Stomach smooth muscle (tissue), 2 donors: Measurements from ENCODE around the gene TVP23C.
"Not testable (repeated sequence)": the region's sequence is repeated elsewhere in the genome, so short reads cannot be mapped to it uniquely, and the experiment has no call there.

Experiments
- H3K27ac ChIP-seq: one replicate; pipeline ENCODE4 v1.7.0; 2013; ENCODE audit warnings: mild to moderate bottlenecking, low read length, inconsistent platforms
- H3K27me3 ChIP-seq, 2 donors: one replicate each; pipeline ENCODE4 v1.7.0; 2013; ENCODE audit warnings: low read length in 2 of 2; ENCODE audit not compliant: insufficient read depth in 2 of 2, control insufficient read depth in 1 of 2
- H3K36me3 ChIP-seq, 2 donors: one replicate each; pipeline ENCODE4 v1.7.0; 2013; ENCODE audit warnings: low read length in 2 of 2; ENCODE audit not compliant: control insufficient read depth in 2 of 2, insufficient read depth in 2 of 2
- H3K4me1 ChIP-seq: one replicate; pipeline ENCODE4 v1.7.0; 2013; ENCODE audit warnings: low read length; ENCODE audit not compliant: control insufficient read depth, insufficient read depth
- H3K4me3 ChIP-seq, 2 donors: one replicate each; pipeline ENCODE4 v1.7.0; 2013; ENCODE audit warnings: low read length in 2 of 2
- H3K9ac ChIP-seq, 2 donors: one replicate each; pipeline ENCODE4 v1.7.0; 2013; ENCODE audit warnings: low read length in 2 of 2, mild to moderate bottlenecking in 1 of 2
- H3K9me3 ChIP-seq, 2 donors: one replicate each; pipeline ENCODE4 v1.7.0; 2013; ENCODE audit warnings: low read length in 2 of 2; ENCODE audit not compliant: control insufficient read depth in 2 of 2
- donor health status: healthy.
- donor health status: Pancreatic carcinoma.

Gene TVP23C

GRCh38 chr17:15507896-15508295 lies 55.4 kb downstream of the TVP23C start:
- Histone ChIP-seq H3K27ac (no peak overlapping the region), H3K9me3 (no peaks in the 10 kb centered on the region), H3K4me1 (peaks cover 9% of the 10 kb centered on the region), H3K4me3 (no peak overlapping the region), H3K36me3 (peaks cover 0 to 2% of the 10 kb centered on the region in 2 donors), H3K9ac (no peak overlapping the region), H3K27me3 (no peaks in the 10 kb centered on the region)

DNA sequence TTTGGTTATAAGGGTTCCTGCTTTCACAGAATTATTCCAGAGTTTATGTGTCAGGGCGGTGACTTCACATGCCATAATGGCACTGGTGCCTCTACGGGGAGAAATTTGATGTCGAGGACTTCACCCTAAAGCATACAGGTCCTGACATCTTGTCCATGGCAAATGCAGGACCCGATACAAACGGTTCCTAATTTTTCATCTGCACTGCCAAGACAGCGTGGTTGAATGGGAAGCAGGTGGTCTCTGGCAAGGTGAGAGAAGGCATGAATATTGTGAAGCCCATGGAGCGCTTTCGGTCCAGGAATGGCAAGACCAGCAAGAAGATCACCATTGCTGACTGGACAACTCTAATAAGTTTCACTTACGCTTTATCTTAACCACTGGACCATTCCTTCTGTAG lies 56.3 kb downstream of the TVP23C start:
- Histone ChIP-seq H3K9me3 (no peaks in the 10 kb centered on the region), H3K9ac (no peak overlapping the region), H3K4me3 (no peak overlapping the region), H3K27me3 (no peaks in the 10 kb centered on the region), H3K27ac (no peak overlapping the region), H3K4me1 (peaks cover 12% of the 10 kb centered on the region), H3K36me3 (peaks cover 0 to 2% of the 10 kb centered on the region in 2 donors)

DNA sequence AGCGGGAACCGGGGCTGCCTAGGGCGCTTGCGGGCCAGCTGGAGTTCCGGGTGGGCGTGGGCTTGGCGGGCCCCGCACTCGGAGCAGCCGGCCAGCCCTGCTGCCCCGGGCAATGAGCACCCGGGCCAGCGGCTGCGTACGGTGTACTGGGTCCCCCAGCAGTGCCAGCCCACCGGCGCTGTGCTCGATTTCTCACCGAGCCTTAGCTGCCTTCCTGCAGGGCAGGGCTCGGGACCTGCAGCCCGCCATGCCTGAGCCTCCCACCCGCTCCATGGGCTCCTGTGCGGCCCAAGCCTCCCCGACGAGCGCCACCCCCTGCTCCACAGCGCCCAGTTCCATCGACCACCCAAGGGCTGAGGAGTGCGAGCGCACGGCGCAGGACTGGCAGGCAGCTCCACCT lies 57.6 kb downstream of the TVP23C start:
- not testable (repeated sequence) for H3K27ac ChIP-seq, H3K36me3 ChIP-seq, H3K9me3 ChIP-seq, H3K9ac ChIP-seq, H3K4me3 ChIP-seq, H3K27me3 ChIP-seq
- H3K4me1 ChIP-seq, result peaks cover 16% of the 10 kb centered on the region

GRCh38 chr17:15503731-15504130 lies 59.6 kb downstream of the TVP23C start:
- no peak overlapping the region for H3K27ac ChIP-seq
- no peaks in the 10 kb centered on the region for H3K36me3 ChIP-seq
- H3K4me1 ChIP-seq, result peaks cover 14% of the 10 kb centered on the region
- H3K27me3 ChIP-seq, result no peaks in the 10 kb centered on the region
- no peak overlapping the region for H3K4me3 ChIP-seq
- no peaks in the 10 kb centered on the region for H3K9me3 ChIP-seq
- H3K9ac ChIP-seq, result no peak overlapping the region

DNA sequence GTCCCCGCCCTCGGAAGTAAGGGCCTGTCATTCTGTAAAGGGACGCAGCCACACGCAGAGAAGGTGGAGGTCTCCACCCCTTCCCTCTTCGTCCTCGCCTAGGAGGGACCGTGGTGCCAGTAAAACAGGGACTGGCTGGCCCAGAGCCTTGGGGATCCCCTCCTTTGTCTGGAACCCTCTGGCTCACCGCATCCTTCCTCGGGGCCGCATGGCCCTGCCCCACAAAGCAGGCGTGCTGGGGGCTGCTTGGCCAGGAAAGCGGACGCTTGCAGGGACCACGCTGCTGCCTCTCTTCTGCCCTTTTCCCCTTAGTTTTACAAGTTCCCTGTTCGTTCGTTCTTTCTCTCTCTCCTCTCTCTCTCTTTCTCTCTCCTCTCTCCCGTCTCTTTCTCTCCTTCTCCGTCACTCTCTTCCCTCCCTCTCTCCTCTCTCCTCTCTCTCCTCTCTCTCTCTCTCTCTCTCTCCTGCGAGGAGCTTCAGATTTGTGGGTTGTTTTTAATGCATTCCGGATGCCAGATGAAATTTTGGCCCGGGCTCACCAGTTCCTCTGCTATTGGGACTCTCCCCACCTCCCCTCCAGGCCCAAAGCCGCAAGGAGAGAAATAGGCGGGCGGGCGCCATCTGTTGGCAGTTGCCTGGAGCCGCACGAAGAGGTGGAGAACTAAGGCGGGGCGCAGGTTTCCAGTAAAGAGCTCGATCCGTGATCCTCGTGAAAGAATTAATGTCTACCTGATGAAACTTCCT lies 60.7 kb downstream of the TVP23C start:
- Histone ChIP-seq H3K36me3 (no peaks in the 10 kb centered on the region), H3K9ac (peak overlapping the region; percentile 42 to 60), H3K27me3 (no peaks in the 10 kb centered on the region), H3K27ac (peak overlapping the region; percentile 58), H3K4me3 (peak overlapping the region; percentile 44 to 64), H3K4me1 (peaks cover 14% of the 10 kb centered on the region), H3K9me3 (no peaks in the 10 kb centered on the region)

GRCh38 chr17:15501793-15502192 lies 61.5 kb downstream of the TVP23C start:
- Histone ChIP-seq H3K9ac (peak overlapping the region in 1 of 2 donors; percentile 42), H3K9me3 (no peaks in the 10 kb centered on the region), H3K4me3 (peak overlapping the region in 1 of 2 donors; percentile 64), H3K4me1 (peaks cover 14% of the 10 kb centered on the region), H3K36me3 (no peaks in the 10 kb centered on the region), H3K27ac (peak overlapping the region; percentile 58), H3K27me3 (no peaks in the 10 kb centered on the region)

DNA sequence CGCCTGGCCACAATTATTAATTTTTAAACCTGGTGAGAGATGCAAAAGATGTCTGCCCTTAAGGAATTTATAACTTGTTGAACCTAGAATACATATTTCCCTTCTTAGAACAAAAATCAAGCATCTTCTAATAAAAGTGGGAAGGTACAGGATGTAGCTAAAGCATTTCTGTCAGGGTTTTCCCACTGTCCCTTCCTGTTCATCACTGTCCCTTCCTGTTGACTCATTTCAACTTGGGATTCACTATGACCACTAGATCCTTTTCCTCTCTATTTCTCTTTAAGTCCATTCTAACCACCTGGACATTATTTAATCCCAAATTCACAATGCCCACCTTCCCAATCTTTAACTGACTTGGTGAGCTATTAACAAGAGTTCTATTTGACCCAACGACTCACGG lies 62.0 kb downstream of the TVP23C start:
- Histone ChIP-seq H3K36me3 (no peaks in the 10 kb centered on the region), H3K27me3 (no peaks in the 10 kb centered on the region), H3K9ac (no peak overlapping the region), H3K27ac (no peak overlapping the region), H3K4me3 (no peak overlapping the region), H3K4me1 (peaks cover 14% of the 10 kb centered on the region), H3K9me3 (no peaks in the 10 kb centered on the region)

GRCh38 chr17:15498107-15498506 lies 65.2 kb downstream of the TVP23C start:
- H3K9me3 ChIP-seq, result no peaks in the 10 kb centered on the region
- no peak overlapping the region for H3K9ac ChIP-seq
- H3K36me3 ChIP-seq, result no peaks in the 10 kb centered on the region
- no peak overlapping the region for H3K27ac ChIP-seq
- no peaks in the 10 kb centered on the region for H3K27me3 ChIP-seq
- H3K4me3 ChIP-seq, result no peak overlapping the region
- H3K4me1 ChIP-seq, result peaks cover 13% of the 10 kb centered on the region

DNA sequence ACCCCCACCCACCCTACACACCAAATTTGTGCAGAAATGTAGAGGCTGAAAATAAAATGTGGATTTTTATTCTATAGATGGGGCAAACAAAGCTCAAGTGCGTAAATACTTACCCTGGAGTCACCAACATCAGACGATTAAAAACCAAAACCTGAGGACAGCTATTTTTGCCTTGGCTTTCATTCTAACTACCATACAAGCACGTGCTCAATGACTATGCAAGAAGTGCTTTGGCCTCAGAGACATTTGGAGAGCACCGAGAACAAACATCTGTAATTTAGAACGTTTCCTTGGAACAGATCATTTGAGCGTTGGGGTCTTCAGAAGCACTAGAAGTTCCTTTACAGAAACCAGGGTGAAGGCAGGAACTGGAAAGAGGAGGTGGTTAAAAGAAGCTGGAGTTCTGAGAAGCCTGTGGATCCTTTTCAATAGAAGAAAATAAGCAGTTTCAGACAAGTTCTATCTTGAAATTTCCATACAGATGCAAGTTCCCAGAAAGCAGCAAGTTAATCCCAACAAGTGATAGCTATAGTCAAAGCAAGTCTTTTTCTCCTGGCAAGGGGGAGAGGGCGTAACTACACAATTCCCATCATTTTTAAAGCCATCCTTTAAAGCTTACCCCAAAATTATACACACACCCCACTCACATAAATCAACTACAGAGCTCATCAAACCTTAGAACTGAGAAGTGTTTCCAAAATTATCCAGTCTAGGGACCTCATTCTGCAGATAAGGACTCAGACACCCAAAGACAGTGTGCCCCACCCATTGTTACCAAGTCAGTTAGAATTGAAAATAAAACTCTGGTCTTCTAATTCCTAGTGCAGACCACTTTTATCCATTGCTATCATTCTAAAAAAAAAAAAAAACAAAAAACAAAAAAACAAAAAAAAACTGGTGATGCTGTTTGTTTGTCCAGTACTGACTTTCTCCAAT lies 66.3 kb downstream of the TVP23C start:
- no peak overlapping the region for H3K4me3 ChIP-seq
- no peaks in the 10 kb centered on the region for H3K9me3 ChIP-seq
- H3K27me3 ChIP-seq, result no peaks in the 10 kb centered on the region

DNA sequence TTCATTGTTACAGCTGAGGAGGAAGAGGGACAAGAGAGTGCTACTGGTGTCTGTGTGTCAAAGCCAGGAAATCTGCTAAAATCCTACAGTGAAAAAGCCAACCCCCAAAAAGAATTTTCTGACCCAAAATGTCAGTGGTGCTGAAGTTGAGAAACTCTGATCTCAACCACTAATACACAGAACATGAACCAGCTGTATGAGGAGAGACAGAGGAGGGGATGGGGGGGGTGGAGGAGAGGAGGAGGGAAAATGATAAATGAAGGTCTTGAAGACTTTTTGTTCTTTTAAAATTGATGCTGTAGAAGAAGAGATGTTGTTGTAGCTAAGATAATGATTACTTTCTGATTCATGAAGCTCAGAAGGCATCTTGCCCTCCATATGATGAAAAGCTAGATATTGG lies 68.5 kb downstream of the TVP23C start:
- no peaks in the 10 kb centered on the region for H3K4me1 ChIP-seq
- H3K9ac ChIP-seq, result no peak overlapping the region
- H3K27ac ChIP-seq, result no peak overlapping the region
- H3K36me3 ChIP-seq, result no peaks in the 10 kb centered on the region
- H3K4me3 ChIP-seq, result no peak overlapping the region
- no peaks in the 10 kb centered on the region for H3K9me3 ChIP-seq
- no peaks in the 10 kb centered on the region for H3K27me3 ChIP-seq

More for the DNA sequence above, 66.3 kb downstream of the TVP23C start:
- no peaks in the 10 kb centered on the region for H3K36me3 ChIP-seq
- peaks cover 3% of the 10 kb centered on the region for H3K4me1 ChIP-seq
- H3K9ac ChIP-seq, result no peak overlapping the region
- H3K27ac ChIP-seq, result no peak overlapping the region

DNA sequence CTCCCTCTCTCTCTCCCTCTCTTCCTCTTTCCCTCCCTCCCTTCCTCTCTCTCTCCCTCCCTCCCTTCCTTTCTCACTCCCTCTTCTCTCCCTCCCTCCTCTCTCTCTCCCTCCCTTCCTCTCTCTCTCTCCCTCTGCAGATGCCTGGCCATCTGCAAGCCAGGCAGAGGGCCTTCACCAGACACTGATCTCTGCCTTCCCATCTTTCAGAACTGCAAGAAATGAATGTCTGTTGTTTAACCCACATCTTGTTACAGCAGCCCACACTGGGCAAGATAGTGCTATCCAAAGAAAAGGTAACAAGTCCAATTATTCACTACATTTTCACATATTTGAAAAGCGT lies 69.6 kb downstream of the TVP23C start:
- H3K9ac ChIP-seq, result no peak overlapping the region
- no peaks in the 10 kb centered on the region for H3K9me3 ChIP-seq
- no peaks in the 10 kb centered on the region for H3K4me1 ChIP-seq
- H3K27ac ChIP-seq, result no peak overlapping the region
- no peaks in the 10 kb centered on the region for H3K36me3 ChIP-seq
- H3K4me3 ChIP-seq, result no peak overlapping the region
- no peaks in the 10 kb centered on the region for H3K27me3 ChIP-seq
